Measurements from ENCODE around the gene CEP85L. TPM values are rescaled to one million over a fixed set of nuclear protein-coding genes. Genes with fewer than 3 reads are reported as not detected.

The CEP85L gene
- 5.0 and 14.3 TPM in 2 replicates for total RNA-seq

DNA sequence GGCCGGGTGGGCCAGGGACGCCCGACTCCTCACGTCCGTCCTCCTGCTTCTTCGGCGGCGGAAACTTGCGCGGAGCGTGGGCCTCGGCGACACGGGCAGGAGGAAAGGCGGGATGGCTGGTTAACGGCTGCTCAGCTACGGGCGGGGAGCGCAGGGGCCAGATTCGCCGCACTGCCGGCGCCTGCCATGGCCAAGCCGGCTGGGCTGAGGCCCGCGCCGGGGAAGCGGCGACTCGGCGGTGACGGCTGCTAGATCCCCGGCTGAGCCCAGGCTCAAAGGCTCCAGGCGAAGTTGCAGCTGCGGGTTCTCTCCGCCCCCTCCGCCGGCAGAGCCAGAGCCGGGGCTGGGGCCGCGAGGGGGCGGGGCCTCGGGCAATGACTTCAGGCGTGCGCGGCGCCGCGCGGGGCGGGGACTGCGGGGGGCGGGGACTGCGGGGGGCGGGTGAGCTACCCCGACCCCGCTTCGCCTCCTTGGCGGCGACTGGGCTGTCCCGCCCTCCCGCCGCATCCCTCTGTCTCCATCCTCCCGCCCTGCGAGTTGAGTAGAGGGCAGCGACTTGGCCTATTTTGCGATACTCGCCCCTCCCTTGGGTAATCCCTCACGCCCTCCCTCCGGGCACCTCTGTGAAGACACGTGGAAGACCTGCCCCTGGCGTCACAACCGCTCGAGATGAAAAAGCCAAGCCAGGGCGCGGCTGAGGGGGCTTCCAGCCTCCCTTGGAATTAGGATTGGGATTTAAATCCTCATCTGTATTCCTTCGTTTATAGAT lies at the start of gene CEP85L:
Gene CEP85L, minus strand, starts transcription at position 310 of the 769 bp plus-strand sequence. CDS start 322 bp downstream, outside the sequence.
- DNase-seq (ENCODE audit: low read depth in 2 of 2), result peak; percentile 89 to 93

DNA sequence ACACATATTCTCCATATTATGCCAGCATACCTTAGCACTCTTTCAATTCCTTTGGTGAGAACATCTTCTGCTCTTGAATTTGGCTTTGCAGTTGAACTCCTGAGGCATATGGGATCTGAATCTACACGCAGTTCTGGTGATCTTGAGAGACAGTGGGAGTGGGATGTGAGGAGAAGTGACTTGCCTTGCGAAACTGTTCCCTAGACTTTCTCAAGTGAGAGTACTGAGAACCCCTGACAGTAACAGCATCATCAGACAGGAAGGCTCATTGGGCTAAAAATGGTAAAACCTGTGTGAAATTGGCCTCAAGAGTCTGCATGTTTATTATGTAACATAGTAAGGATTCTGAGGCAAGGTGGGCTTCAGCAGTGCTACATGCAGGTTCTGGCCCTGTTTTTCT lies 49.1 kb upstream of the CEP85L start:
- DNase-seq (ENCODE audit: low read depth in 2 of 2), result no peak

GRCh38 chr6:118697554-118697953 lies 46.2 kb upstream of the CEP85L start:
- DNase-seq (ENCODE audit: low read depth in 2 of 2), result no peak

DNA sequence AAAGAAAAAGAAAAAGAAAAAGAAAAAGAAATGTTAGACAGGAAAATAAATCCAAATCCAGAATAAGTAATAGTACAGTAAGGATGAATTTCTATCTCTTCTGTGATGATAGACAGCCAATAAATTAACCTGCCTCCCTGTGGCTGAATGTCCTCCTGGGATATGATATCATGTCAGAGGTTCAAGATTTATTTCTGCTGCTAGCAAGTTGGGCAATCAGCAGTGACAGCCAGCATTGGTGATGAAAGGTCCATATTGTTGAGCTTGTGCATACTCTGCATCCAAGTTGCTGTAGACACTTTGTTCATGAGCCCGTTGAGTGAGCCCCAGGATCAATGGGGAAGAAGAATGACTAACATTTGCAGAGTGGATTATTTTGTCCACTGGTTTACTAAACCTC lies 44.9 kb upstream of the CEP85L start:
- DNase-seq (ENCODE audit: low read depth in 2 of 2), result no peak

DNA sequence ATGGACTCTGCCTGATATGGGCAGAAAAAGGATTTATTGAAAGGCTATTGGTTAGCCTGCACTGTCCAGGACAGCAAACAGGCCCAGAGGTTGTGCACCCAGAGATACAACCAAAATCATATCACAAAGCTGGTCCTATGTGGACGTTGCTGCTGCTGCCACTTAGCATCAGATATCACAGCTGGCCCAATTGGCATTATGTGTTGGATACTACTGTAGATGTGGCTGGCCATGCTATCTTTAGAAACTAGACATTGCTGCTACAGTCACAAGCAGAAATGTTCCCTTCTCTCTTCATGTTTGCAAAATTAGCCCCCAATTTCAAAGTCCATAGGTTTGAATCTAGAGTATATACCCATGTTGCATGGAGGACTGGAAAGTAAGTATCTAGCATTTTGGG lies 42.2 kb upstream of the CEP85L start:
- DNase-seq (ENCODE audit: low read depth in 2 of 2), result no peak

DNA sequence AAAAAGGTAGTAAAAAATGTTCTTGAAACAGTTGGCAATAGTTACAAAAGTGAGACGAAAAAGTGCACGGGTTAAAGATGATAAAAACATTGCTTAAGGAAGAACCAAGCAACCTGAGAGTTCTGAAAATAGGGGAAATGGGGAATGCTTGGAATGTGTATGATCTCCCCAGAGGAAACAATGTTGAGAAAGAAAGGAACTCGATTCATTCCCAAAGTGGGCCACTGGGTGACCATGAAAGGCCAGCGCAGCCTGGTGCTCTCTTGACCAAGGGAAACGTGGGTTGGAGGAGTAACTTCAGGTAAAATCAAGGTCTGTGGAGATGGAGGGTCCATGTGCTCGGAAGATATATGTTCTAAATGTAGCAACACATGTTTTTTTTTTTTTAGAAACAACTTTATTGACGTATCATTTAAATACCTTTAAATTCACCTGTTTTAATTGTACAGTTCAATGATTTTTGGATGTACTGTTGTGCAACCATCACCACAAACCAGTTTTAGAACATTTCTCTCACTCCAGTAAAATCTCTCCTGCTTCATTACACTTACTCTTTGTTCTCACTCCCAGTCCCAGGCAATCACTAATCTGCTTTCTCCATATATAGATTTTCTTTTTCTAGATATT lies 34.5 kb upstream of the CEP85L start:
- no peak for DNase-seq (ENCODE audit: low read depth in 2 of 2)

DNA sequence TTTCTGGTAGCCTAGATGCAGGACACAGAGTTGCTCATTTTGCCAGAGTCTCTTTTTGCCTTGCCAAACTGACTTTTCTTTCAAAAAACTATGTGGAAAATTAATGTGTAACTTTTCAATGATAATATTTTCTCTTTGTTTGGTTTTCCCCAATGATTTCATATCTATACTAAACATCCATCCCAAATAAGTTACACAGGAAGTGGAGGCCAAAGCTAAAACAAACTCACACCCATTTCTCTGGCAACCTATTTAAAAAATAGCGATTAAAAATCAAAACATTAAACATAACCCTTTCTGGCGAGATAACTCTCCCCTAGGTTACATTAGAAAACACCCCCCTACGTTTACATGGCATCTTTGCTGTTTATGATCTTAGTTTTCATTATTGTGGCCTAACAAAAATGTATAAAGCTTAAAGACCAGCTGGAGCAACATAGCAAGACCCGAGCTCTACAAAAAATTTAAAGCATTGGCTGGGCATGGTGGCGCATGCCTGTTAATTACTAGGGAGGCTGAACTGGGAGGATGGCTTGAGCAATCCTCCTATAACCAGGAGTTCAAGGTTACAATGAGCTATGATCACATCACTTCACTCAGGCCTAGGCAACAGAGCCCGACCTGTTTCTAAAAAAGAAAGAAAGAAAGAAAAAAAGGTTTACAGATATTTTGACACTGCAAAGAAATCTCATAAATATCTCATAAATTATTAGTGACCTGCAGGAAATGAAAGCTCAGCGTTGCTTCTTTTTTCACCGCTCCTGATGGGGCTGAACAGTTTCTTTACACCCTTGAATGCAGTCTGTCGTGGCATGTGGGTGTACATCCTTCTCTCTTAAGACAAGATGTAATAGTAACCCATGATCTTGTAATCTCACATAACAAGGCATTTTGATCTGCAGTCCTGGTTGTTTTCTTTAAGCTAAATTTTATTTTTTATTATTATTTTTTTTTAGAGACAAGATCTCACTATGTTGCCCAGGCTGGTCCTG lies 32.8 kb upstream of the CEP85L start:
- peak in 1 of 2 donors; percentile 82 for DNase-seq (ENCODE audit: low read depth in 2 of 2)

DNA sequence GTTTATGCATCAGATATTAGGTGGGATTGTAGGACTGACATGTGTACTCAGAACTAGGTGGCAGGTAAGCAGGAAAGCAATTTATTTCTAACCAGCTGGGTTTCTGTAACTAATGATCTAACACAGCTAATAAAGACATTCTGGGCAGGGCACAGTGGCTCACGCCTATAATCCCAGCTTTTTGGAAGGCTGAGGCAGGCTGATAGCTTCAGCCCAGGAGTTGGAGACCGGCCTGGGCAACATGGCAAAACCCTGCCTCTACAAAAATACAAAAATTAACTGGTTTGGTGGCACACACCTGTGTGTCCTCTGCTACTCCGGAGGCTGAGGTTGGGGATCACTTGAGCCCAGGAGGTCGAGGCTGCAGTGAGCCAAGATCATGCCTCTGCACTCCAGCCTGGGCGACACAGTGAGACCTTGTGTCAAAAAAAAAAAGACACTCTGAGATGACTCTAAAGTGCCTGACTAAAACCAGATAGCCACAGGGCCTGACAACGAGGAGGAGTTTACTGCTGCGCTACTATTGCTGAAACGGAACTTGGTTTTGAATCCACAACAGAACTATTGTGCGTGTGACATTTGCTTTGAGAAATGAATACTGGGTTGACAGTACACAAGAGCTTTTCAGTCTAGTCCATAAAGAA lies 29.2 kb upstream of the CEP85L start:
- DNase-seq (ENCODE audit: low read depth in 2 of 2), result no peak

- DNase-seq (ENCODE audit: low read depth in 2 of 2), result no peak
Observed at GRCh38 chr6:118679327-118679901, 28.0 kb upstream of the CEP85L start.

DNA sequence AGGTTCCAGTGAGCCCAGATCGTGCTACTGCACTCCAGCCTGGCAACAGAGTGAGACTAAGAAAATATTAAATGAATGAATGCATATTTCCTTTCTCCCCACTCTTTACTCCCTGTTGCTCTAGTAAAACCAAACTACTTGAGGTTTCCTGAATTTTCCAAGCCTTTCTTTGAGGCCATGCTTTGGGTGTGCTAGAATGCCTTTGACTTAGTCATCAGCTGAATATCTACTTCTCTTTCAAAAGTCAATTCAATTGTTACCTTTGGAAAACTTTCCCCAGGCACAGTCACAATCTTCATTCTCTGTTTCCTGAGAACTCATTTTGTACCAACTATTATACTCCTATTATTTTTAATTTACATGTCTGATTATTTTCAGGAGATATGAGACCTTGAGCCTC lies 27.5 kb upstream of the CEP85L start:
- DNase-seq (ENCODE audit: low read depth in 2 of 2), result no peak

DNA sequence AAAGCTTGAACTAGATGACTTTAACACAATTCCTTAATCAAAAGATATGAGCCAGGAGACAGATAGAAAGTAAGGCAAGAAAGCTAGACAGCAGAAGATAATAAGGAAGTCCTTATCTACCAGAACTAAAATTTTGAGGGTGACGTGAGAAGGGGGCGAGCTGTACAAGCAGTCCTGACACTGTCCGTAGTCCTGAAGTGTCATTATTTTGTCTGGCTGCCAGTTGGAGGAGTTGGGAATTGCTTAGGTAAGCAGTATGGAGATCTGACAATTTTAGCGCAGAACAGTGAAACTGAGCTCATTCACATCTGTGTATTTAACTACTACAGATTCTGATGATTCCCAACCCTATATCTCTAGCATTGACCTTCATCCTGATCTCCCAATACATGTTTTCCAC lies 25.8 kb upstream of the CEP85L start:
- no peak for DNase-seq (ENCODE audit: low read depth in 2 of 2)

GRCh38 chr6:118675225-118675624 lies 23.8 kb upstream of the CEP85L start:
- DNase-seq (ENCODE audit: low read depth in 2 of 2), result no peak

- no peak for DNase-seq (ENCODE audit: low read depth in 2 of 2)
Observed at GRCh38 chr6:118674772-118675171, 23.4 kb upstream of the CEP85L start.

DNA sequence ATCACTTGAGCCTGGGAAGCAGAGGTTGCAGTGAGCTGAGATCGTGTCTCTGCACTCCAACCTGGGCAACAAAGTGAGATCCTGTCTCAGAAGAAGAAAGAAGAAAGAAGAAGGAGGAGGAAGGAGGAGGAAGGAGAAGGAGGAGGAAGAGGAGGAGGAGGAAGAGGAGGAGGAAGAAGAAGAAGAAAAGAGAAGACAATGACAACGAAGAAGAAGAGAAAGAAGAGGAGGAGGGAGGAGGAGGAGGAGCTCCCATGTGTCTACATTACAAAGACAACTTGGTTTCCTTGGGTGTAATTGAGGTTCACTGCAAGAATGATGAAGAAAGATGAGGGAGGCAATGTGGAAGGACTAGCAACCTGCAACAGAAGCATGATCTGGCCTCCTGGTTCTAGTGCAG lies 21.3 kb upstream of the CEP85L start:
- no peak for DNase-seq (ENCODE audit: low read depth in 2 of 2)

- no peak for DNase-seq (ENCODE audit: low read depth in 2 of 2)
Observed at GRCh38 chr6:118669561-118669960, 18.2 kb upstream of the CEP85L start.

GRCh38 chr6:118668761-118669385 lies 17.5 kb upstream of the CEP85L start:
- DNase-seq (ENCODE audit: low read depth in 2 of 2), result peak in 1 of 2 donors; percentile 5

DNA sequence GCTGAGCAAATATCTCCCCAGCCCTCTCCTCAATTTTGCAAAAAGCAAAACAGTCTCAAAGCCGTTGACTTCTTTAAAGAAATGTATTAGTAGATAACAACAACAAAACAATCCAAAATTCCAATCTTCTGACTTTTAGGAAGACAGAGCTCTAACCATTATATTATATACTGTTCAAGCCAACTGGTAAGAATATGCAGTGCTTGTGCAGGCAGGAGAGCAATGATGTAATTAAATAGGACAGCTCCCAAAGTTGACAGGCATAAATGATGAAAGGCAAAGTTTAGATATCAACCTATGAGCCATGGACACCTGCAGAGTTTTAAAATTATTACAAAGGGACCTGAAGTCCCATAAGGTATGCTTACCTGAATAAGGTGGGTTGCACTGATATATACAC lies 16.6 kb upstream of the CEP85L start:
- no peak for DNase-seq (ENCODE audit: low read depth in 2 of 2)

DNA sequence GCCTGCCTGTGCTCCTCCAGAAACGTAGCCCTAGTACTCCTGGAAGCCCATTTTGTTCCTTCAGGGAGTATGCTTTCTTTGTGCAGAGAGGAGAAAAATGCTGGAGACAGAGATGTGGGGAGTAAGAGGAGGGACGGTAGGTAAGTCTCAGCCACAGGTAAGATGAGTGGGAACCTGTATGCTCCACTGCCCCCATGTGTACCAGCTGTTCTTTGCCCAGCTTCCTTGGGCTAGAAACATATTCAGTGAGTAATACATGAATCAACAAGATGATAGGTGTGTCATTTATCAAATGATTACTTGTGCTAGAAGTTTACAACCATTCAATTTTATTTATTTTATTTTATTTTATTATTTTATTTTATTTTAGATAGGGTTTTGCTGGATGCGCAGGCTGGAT lies 13.6 kb upstream of the CEP85L start:
- DNase-seq (ENCODE audit: low read depth in 2 of 2), result no peak

GRCh38 chr6:118663993-118664985 lies 12.9 kb upstream of the CEP85L start:
- peak in 1 of 2 donors; percentile 25 for DNase-seq (ENCODE audit: low read depth in 2 of 2)
